ENCODE measurements around the gene ANKRD52.
"Not testable (repeated sequence)": the region's sequence is repeated elsewhere in the genome, so short reads cannot be mapped to it uniquely, and the experiment has no call there.

ANKRD52 gene

DNA sequence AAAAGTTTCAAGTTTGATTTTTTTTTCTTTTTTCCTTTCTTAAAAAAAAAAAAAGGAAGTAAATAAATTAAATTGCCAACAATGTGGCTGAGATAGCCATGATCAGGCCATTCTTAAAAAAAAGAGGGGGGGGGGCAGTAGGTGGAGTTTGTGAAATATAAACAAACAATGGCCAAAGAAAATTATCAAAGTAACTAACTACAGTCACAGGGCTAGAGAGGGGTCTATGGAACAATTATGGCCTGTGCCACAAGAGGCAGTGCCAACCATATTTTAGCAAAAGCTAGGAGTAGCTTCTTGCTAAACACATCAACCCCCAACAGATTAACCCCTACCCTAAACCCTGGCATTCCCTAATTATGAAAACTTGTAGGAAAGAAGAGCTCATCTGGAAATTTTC is 52.7 kb downstream of the ANKRD52 start:
- DNase-seq: no peak

DNA sequence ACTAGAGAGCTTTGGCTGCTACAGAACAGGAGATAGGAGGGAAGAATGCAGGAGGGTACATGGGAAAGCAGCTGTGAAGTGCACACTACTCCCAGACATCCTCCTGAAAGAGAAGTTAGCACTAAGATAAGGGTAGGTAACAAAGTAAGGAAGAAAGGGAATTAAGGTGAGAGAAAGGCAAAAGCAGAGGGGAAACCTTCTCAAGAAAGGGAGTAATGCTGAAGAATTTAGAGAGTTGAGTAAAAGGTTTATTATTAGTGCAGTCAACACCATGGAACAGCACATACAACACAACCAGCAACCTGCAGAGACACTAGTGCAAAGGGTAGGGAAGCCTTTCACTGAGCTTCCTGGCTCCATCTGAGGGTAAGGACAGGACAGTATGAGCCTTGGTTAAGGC is 53.9 kb downstream of the ANKRD52 start:
- no peak for DNase-seq

DNA sequence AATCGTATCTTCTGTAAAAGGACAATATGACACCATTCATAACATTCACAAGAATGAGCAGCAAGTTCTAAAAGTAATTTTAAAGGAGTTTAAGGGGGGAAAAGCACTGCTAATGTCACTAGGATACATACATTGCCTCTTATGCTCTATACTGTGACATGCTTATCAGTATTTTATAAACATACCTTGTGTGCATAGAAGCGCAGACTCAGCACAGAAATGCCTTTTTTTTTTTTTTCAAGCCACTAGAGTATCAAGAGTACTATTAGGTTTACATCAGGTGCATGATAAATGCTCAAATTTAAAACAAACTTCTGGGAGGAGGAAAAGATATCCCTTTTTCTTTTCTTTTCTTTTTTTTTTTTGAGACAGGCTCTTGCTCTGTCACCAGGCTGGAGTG is 55.3 kb downstream of the ANKRD52 start:
- DNase-seq: no peak

DNA sequence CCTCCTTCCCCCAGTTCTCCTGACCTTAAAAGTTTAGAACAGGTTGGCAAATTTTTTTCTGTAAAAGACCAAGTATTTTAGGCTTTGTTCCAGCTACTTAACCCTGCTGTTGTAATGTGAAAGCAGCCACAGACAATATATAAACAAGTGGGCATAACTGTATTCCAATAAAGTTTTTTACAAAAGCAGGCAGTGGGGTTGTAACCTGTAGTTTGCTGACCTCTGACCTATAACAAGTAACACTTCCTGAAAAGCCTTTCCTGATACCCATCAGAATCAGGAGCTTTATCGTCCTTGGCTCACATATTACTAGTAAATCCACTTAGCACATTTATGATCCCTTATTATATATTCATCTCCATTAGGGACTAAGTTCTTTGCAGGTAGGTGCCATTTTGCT is 55.8 kb downstream of the ANKRD52 start:
- no peak for DNase-seq

DNA sequence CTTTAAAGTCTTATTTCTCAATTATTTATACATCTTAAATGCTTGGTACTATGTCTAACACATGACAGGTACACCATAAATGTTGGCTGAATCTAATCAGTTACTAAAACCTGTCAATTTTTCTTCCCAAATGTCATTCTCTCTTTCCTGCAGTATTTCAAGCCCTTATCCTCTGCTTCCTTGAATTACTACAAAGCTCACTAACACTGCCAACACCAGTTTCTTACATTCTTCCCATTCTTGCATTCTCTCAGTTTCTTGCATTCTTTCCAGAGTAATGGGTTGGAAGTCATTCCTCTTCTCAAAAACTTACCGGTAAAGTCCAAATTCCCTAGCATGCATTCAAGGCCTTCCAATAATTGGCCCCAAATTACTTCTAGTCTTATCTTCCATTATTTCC is 59.3 kb downstream of the ANKRD52 start:
- DNase-seq: no peak

DNA sequence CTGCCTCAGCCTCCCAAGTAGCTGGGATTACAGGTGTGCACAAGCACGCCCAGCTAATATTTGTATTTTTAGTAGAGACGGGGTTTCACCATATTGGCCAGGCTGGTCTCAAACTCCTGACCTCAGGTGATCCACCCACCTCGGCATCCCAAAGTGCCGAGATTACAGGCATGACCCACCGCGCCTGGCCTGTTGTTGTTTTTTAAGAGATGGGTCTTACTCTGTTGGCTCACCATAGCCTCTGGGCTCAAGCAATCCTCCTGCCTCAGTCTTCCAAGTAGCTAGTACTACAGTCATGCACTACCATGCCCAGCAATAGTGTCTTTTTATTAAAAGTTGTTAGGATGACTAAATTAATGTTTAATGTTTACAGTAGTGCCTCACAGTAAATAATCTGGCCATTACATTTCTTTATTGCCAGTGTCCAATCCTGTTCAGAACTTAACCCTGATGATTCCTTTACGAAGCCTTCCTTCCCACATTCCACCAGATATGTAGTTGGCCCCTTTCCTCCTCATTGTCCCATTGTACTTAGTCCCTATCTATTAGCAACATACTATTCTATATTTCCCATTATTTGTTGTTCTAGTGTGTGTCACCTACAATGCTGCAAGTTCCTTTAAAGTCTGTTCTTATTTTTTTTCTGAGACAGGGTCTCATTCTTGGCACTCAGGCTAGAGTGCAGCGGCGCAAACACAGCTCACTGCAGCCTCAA is 60.1 kb downstream of the ANKRD52 start:
- DNase-seq: no peak

DNA sequence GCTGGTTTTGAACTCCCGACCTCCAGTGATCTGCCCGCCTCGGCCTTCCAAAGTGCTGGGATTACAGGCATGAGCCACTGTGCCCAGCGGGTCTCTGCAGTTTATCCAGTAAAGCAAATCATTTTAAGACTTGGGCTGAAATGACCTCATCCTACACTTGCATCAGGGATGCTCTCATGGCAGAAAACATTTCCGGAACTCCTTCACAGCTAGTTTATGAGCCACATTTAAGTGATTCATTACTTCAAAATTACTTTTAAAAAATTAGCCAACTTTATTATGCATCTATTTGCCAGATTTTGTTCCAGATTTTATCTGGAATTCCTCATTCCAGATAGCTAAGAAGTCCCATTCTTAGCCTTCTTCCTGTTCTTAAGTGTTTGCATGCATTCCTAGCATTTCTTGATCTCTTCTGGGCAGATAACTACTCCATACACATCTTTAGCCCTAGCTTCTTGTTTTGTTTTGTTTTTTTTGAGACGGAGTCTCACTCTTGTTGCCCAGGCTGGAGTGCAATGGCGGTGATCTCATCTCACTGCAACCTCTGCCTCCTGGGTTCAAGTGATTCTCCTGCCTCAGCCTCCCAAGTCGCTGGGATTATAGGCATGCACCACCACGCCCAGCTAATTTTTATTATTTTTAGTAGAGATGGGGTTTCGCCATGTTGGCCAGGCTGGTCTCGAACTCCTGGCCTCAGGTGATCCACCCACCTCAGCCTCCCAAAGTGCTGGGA is 61.2 kb downstream of the ANKRD52 start:
- DNase-seq: not testable (repeated sequence)

DNA sequence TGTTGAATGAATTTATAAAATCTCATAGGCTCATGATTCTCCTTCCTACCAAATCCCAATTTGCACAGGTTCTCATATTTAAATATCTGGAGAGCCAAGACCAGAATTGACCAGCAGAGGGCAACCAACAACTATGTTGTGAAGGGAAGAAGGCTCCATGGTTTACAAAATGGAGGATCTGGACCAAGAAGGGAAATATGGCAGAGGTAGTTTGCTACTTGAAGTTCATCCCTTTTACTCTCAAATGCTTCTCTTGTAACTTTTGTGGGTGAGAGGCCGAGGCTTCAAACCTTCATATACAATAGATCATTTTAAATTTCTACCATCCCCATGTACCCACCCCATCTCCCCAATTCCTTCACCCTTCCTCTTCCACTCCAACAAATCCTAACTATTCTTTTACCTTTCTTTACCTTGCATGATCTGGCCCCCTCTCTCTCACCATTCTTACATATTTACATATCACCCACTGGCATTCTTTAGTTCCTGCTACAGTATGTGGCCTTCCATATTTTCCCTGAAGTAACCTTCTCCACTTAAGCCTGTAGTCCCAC is 65.1 kb downstream of the ANKRD52 start:
- DNase-seq: peak; percentile 71

DNA sequence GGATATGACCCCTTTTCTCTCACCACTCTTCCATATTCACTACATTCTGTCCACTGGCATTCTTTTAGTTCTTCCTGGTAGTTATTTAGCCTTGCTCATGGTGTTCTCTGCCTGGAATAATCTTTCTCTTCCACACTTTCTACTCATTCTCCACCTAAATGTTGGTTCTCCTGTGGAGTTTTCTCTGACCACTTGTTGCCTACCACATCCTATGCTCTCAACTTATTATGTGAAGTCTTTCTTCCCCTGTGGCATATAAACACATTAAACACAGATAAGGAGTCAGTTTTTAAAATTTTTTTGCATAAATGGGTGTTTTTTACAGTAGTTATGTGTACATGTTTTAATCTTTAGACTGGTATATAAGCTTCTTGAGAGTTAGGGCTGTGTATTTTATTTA is 65.6 kb downstream of the ANKRD52 start:
- DNase-seq: no peak

DNA sequence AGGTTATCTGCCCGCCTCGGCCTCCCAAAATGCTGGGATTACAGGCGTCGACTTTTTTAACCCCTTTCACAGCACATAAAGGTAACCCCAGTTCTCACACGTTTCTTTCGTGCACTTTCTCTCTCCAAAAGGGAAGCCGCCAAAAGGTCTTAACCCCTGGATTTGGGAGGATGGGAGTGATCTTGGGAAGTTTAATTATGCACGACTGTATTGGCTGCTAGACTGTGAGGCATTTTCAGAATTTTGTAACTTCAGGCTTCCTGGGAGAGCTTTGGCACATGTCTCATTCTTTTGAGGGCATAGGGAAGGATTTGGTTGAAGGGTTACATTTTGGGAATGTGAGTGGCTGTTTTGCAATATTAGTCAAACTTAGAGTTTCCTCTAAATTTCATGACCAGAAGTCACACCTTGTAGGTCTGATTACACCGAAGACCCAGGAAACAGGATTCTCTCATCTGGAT is 67.5 kb downstream of the ANKRD52 start:
- DNase-seq: no peak

DNA sequence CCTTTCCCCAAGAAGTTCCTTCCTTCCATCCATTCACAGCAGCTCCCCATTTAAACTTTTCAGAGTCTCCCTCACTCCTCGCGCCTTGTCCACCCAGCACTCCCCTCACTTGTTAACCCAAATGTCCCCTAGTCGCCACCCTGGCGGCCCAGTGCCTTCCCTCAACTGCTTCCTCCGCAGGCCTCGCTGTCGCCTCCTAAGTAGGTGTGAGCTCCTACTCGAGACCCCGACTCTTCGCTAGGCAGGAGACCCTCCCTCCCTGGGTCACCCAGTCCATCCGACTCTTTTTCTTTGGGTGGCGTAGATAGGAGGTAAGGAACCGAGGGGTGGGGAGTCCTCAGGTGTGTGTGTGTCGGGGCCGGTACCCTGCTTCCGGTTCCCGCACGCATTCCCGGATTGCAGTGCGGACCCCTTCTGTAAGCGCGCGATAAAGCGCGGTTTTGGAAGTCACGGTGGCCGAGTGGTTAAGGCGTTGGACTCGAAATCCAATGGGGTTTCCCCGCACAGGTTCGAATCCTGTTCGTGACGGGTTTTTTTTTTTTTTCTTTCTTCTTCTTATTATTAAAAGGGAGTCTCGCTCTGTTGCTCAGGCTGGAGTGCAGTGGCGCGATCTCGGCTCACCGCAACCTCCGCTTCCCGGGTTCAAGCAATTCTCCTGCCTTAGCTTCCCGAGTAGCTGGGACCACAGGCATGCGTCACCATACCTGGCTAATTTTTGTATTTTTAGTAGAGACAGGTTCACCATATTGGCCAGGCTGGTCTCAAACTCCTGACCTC is 68.1 kb downstream of the ANKRD52 start:
- peak; percentile 70 for DNase-seq

DNA sequence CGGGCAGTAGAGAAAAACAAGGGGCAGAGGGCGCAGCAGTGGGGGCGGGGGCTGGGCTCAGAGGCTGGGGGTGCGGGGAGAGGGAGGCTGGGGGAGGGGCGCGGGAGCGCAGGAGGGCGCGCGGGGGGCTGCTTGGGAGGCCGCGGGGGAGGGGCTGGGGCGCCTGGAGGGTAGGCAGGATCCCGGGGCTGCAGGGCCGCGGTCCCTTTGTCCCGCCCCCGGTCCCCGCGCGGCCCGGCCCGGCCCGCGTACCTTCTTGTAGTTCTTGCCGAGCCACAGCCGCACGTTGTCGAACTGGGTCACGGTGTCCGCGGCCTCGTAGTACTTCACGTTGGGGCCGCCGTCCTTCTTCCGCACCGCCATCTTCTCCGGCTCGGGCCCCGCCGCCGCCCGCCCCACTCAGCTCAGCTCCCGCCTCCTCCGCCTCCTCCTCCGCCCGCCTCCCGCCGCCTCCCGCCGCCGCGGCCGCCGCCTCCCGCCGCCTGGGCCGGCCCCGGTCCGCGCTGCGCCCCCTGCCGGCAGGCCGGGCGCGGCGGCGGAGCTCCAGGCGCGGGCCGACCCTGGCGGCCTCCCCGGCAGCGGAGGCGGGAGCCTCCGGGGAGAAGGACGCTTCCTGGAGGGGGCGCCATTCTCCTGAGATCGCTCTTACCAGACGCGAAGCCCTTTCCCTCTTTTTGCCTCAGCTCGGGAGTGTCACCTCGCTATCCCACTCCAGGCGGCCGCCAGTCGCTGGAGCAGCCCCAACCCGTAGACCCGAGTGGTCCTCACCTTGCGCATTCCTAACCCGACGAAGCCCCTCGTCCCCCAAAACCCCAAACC is 68.9 kb downstream of the ANKRD52 start, which contains the start of gene SMARCC2:
Gene SMARCC2 (minus strand): TSS at position 385 of the 819 bp plus-strand sequence. CDS start 22 bp downstream, at position 363.
- peak; percentile 83 for DNase-seq

DNA sequence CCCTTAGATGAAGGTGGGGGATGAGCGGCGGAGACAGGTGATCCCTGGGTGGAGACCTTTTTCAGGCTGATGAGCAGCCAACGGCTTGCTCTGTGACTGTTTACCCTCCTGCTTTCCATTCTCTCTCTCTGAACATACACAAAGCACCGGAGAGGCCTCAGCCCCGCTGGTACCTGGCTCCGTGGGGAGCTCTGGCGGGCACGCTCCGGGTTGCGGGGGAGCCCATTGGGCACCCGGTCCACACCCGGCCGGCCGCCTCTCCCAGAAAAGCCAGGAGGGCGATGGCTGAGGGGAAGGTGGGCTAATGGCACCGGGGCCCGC is 69.4 kb downstream of the ANKRD52 start:
- DNase-seq: no peak

DNA sequence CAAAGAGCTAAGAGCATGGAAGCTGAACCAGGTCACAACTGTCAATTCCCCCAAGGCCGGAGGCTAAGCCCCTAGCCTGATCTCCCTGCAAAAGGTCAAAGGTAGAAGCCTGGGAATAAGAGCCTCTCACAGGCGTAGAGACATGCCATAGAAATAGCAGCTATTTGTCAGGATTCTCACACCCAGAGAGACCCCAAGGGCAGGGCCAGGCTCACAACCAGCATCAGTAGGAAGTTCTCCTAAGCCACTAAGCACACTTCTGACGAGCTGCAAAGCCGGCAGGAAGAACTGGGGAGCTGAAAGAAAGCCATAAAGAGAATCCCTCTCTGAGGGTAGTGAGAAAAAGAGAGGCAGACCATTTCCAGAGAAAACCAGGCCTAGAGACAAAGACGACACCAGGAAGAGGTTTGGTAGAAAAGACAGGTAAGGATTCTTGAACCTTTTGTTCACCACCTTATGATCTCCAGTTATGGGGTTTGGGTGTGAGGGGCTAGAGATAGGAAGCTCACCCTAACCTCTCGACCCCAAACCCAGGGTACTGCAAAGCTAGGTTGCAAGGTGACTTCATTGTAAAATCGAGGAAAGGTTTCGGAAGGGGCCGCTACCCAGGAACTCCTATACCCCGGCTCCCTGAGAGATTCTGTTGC is 69.9 kb downstream of the ANKRD52 start:
- no peak for DNase-seq
